ENCODE results near the gene SERTAD2.

The SERTAD2 gene

GRCh38 chr2:64607381-64608304, 46.1 kb downstream of the SERTAD2 start:
- no peak for DNase-seq (ENCODE audit: low read depth)

GRCh38 chr2:64606479-64607363, 47.0 kb downstream of the SERTAD2 start:
- DNase-seq (ENCODE audit: low read depth), result peak; percentile 59

GRCh38 chr2:64605991-64606478, 47.7 kb downstream of the SERTAD2 start:
- DNase-seq (ENCODE audit: low read depth), result no peak

- no peak for DNase-seq (ENCODE audit: low read depth)
Observed at GRCh38 chr2:64605026-64605471, 48.7 kb downstream of the SERTAD2 start.

- no peak for DNase-seq (ENCODE audit: low read depth)
Observed at GRCh38 chr2:64604155-64604554, 49.6 kb downstream of the SERTAD2 start.

- no peak for DNase-seq (ENCODE audit: low read depth)
Observed at GRCh38 chr2:64602436-64602835, 51.3 kb downstream of the SERTAD2 start.

GRCh38 chr2:64601785-64602391, 51.8 kb downstream of the SERTAD2 start:
- no peak for DNase-seq (ENCODE audit: low read depth)

GRCh38 chr2:64601034-64601754, 52.5 kb downstream of the SERTAD2 start:
- no peak for DNase-seq (ENCODE audit: low read depth)

GRCh38 chr2:64599469-64599868, 54.2 kb downstream of the SERTAD2 start:
- DNase-seq (ENCODE audit: low read depth), result no peak

GRCh38 chr2:64598226-64598625, 55.5 kb downstream of the SERTAD2 start:
- no peak for DNase-seq (ENCODE audit: low read depth)

- no peak for DNase-seq (ENCODE audit: low read depth)
Observed at GRCh38 chr2:64595397-64596176, 58.1 kb downstream of the SERTAD2 start.

GRCh38 chr2:64594226-64594989, 59.3 kb downstream of the SERTAD2 start:
- no peak for DNase-seq (ENCODE audit: low read depth)

GRCh38 chr2:64593035-64593655, 60.6 kb downstream of the SERTAD2 start:
- DNase-seq (ENCODE audit: low read depth), result no peak

- DNase-seq (ENCODE audit: low read depth), result no peak
Observed at GRCh38 chr2:64591188-64591587, 62.5 kb downstream of the SERTAD2 start.

GRCh38 chr2:64587561-64587960, 66.2 kb downstream of the SERTAD2 start:
- DNase-seq (ENCODE audit: low read depth), result no peak

- DNase-seq (ENCODE audit: low read depth), result no peak
Observed at GRCh38 chr2:64586883-64587481, 66.7 kb downstream of the SERTAD2 start.

- no peak for DNase-seq (ENCODE audit: low read depth)
Observed at GRCh38 chr2:64586054-64586453, 67.7 kb downstream of the SERTAD2 start.

- no peak for DNase-seq (ENCODE audit: low read depth)
Observed at GRCh38 chr2:64582774-64583340, 70.9 kb downstream of the SERTAD2 start.

All from stimulated activated CD8-positive, alpha-beta memory T cell treated with anti-CD3 and anti-CD28 coated beads, Interleukin-15, amount 100 ng/mL, for 1 hour (primary cell).